HepG2 (cell line): Measurements from ENCODE around the gene LMAN2L. TPM values are rescaled to one million over a fixed set of nuclear protein-coding genes. Genes with fewer than 3 reads are reported as not detected.

Experiments used
- ATAC-seq: fragments of 200-7000 bp; cut with Tn5 transposase; 3 replicates; pipeline ENCODE4 v1.9.1; 2020; ENCODE audit warnings: mild to moderate bottlenecking, moderate library complexity
- BruUV-seq: library from RNA; stranded (reverse); fragments of 400-500 nt; replicated peaks from 2 replicates; lab custom pipeline; 2021; lab: Mats Ljungman, UMichigan
- CTCF ChIA-PET: fragments of 300-600 bp; formaldehyde crosslinking; extraction: SDS; loops from one replicate; lab custom pipeline; 2021; ENCODE audit warnings: low total read pairs, inconsistent platforms, low intra/inter-chr PET ratio; lab: Yijun Ruan, JAX
- POLR2A ChIA-PET: fragments of 350-600 bp; sonication (Branson Sonifier 250); formaldehyde crosslinking; loops from one replicate; lab custom pipeline; 2020; ENCODE audit warnings: antibody characterized with exemption, inconsistent platforms; lab: Yijun Ruan, JAX
- DNase-seq: peaks from one replicate; pipeline ENCODE4 v3.0.0-alpha.2; 2015; ENCODE audit warnings: low spot score
- FAIRE-seq: peaks from 3 replicates; lab custom pipeline; 2011; peaks lifted over from hg19 to GRCh38; lab: Jason Lieb, UNC
- H2AFZ ChIP-seq: one replicate; pipeline ENCODE4 v1.6.1; 2011; ENCODE audit warnings: low read length, inconsistent platforms
- H3K27ac ChIP-seq: fragments of 300-600 bp; 3 replicates; pipeline ENCODE4 v1.8.0; 2011; ENCODE audit warnings: mixed run types, mild to moderate bottlenecking, mixed read lengths, low read length, inconsistent platforms; ENCODE audit not compliant: insufficient read depth; ENCODE audit errors: extremely low read length
- H3K27me3 ChIP-seq, 2 experiments: fragments of 200-600 bp in 1 of 2; 2 replicates in 1 of 2; 3 replicates in 1 of 2; pipeline versions ENCODE4 v1.6.0 to v1.8.0; 2011; ENCODE audit warnings: low read length in 2 of 2, mild to moderate bottlenecking in 2 of 2, moderate library complexity in 2 of 2, inconsistent platforms in 1 of 2; ENCODE audit not compliant: insufficient read depth in 2 of 2, control insufficient read depth in 1 of 2
- H3K36me3 ChIP-seq, 2 experiments: fragments of 200-600 bp in 1 of 2; replicated peaks in 1 of 2; 2 replicates in 1 of 2; 3 replicates in 1 of 2; pipeline versions ENCODE4 v1.5.1 to v1.8.0; 2011; ENCODE audit warnings: low read length in 2 of 2, inconsistent platforms in 1 of 2; ENCODE audit not compliant: insufficient read depth in 2 of 2, control insufficient read depth in 1 of 2
- H3K4me1 ChIP-seq: 2 replicates; pipeline ENCODE4 v1.5.1; 2012; ENCODE audit warnings: low read length, inconsistent platforms; ENCODE audit not compliant: insufficient read depth
- H3K4me2 ChIP-seq: 2 replicates; pipeline ENCODE4 v1.6.0; 2011; ENCODE audit warnings: low read depth, low read length, inconsistent platforms
- H3K4me3 ChIP-seq, 3 experiments: fragments of 200-600 bp in 1 of 3; sonication (generic), shearing (Covaris generic) in 1 of 3; replicated peaks in 1 of 3; 2 replicates each; pipeline ENCODE4 v1.5.1; 2011 to 2016; ENCODE audit warnings: low read length in 3 of 3, inconsistent platforms in 2 of 3, low read depth in 2 of 3, mild to moderate bottlenecking in 2 of 3, control low read depth in 1 of 3, mixed read lengths in 1 of 3; ENCODE audit not compliant: insufficient read depth in 1 of 3
- H3K79me2 ChIP-seq: one replicate; pipeline ENCODE4 v1.6.1; 2011; ENCODE audit warnings: low read length, inconsistent platforms; ENCODE audit not compliant: insufficient read depth
- H3K9ac ChIP-seq: 2 replicates; pipeline ENCODE4 v1.6.0; 2011; ENCODE audit warnings: mild to moderate bottlenecking, low read depth, low read length, inconsistent platforms; ENCODE audit not compliant: insufficient read depth
- H3K9me3 ChIP-seq: 2 replicates; pipeline ENCODE4 v1.5.1; 2012; ENCODE audit warnings: mild to moderate bottlenecking, low read length
- H4K20me1 ChIP-seq: 2 replicates; pipeline ENCODE4 v1.6.0; 2011; ENCODE audit warnings: inconsistent platforms, mild to moderate bottlenecking, low read length, moderate library complexity; ENCODE audit not compliant: insufficient read depth
- ASH2L ChIP-seq: fragments of 300-600, 200-600 bp; sonication (generic); IDR thresholded peaks from 2 replicates; pipeline ENCODE4 v1.7.0; 2017; ENCODE audit warnings: low read depth, mild to moderate bottlenecking, moderate library complexity, mixed read lengths, low read length; ENCODE audit not compliant: insufficient read length
- HDAC1 ChIP-seq: sonication (generic); formaldehyde crosslinking; IDR thresholded peaks from 2 replicates; pipeline ENCODE4 v1.5.1; 2020; ENCODE audit warnings: mild to moderate bottlenecking, missing genetic modification reagents
- ISL2 ChIP-seq: sonication (generic); formaldehyde crosslinking; IDR thresholded peaks from 2 replicates; pipeline ENCODE4 v1.5.0; 2020; ENCODE audit warnings: missing genetic modification reagents
- SOX5 ChIP-seq: IDR thresholded peaks from 2 replicates; pipeline ENCODE4 v1.6.1; 2016; ENCODE audit warnings: borderline replicate concordance
- TOPORS ChIP-seq: sonication (generic); formaldehyde crosslinking; IDR thresholded peaks from 2 replicates; pipeline ENCODE4 v1.8.0; 2023; ENCODE audit warnings: mild to moderate bottlenecking, missing genetic modification reagents
- ZBTB33 ChIP-seq: sonication (generic); formaldehyde crosslinking; IDR thresholded peaks from 2 replicates; pipeline ENCODE4 v1.4.0; 2020; ENCODE audit warnings: missing genetic modification reagents
- ZNF234 ChIP-seq: sonication (generic); formaldehyde crosslinking; conservative IDR thresholded peaks from 2 replicates; pipeline ENCODE4 v1.5.1; 2020; ENCODE audit warnings: mild to moderate bottlenecking, missing genetic modification reagents
- ZNF354B ChIP-seq: sonication (generic); formaldehyde crosslinking; IDR thresholded peaks from 2 replicates; pipeline ENCODE4 v1.8.0; 2022; ENCODE audit warnings: mild to moderate bottlenecking, missing genetic modification reagents
- ZNF451 ChIP-seq: sonication (generic); formaldehyde crosslinking; IDR thresholded peaks from 2 replicates; pipeline ENCODE4 v1.5.0; 2020; ENCODE audit warnings: mild to moderate bottlenecking, missing genetic modification reagents
- ZNF839 ChIP-seq: sonication (generic); formaldehyde crosslinking; IDR thresholded peaks from 2 replicates; pipeline ENCODE4 v1.4.0; 2020; ENCODE audit warnings: missing genetic modification reagents, mild to moderate bottlenecking, borderline replicate concordance
- ZXDC ChIP-seq: sonication (generic); formaldehyde crosslinking; IDR thresholded peaks from 2 replicates; pipeline ENCODE4 v1.5.0; 2020; ENCODE audit warnings: mild to moderate bottlenecking, missing genetic modification reagents
- WGBS: methylation state at CpG from one replicate; pipeline ENCODE4 v1.1.6; 2017; ENCODE audit warnings: low lambda C conversion rate; 5-methylcytosine and 5-hydroxymethylcytosine counted together
- in situ Hi-C: cut with HindIII; loops from 2 replicates; pipeline ENCODE4 v1.10.0; 2017; ENCODE audit warnings: low pct_unique_long_range_greater_than_20kb; ENCODE audit not compliant: extremely low pct_ligation_motif_present
- intact Hi-C: fragments of 100-400 bp; cut with micrococcal nuclease; formaldehyde crosslinking; loops from one replicate; pipeline ENCODE4 v1.10.0; 2022; ENCODE audit not compliant: unreplicated experiment
- polyA plus RNA-seq, 8 experiments: library from polyadenylated mRNA; depleted of rRNA in 3 of 8; stranded (reverse) in 7 of 8; unstranded in 1 of 8; fragments of >200 nt; fragmentation: Illumina TruSeq in 4 of 8; extraction: Trizol in 4 of 8; gene quantifications; 2 replicates each; pipeline versions ENCODE4 v1.2.1 to v1.2.3, GENCODE V29; 2011 to 2016; ENCODE audit warnings: low read depth in 4 of 8, missing spikeins in 1 of 8, mixed read lengths in 1 of 8; ENCODE audit not compliant: insufficient read depth in 1 of 8
- total RNA-seq, 5 experiments: library from RNA; depleted of rRNA; stranded (reverse); fragments of >200 nt; fragmentation: Illumina TruSeq; extraction: Trizol; gene quantifications; 2 replicates each; pipeline ENCODE4 v1.2.3, GENCODE V29; 2016; ENCODE audit warnings: low read depth in 1 of 5
- TF ChIP-seq, protein P1 (sequence below): IDR thresholded peaks from 2 replicates; pipeline ENCODE4 v1.6.1; 2016
- TF ChIP-seq, protein P2 (sequence below): sonication (generic); formaldehyde crosslinking; IDR thresholded peaks from 2 replicates; pipeline ENCODE4 v1.4.0; 2020; ENCODE audit warnings: low read depth, mild to moderate bottlenecking, missing genetic modification reagents

The LMAN2L gene
- total and polyA plus RNA-seq, 2 of the 13 experiments (the other 11 are each of a cell fraction or from before 2014, with no cell fraction given): 39.1 to 57.9 TPM

- no peak for TF ChIP-seq ZNF234 (CRISPR knock-in tag)
- TF ChIP-seq ISL2: no peak
- TF ChIP-seq, protein P1, sequence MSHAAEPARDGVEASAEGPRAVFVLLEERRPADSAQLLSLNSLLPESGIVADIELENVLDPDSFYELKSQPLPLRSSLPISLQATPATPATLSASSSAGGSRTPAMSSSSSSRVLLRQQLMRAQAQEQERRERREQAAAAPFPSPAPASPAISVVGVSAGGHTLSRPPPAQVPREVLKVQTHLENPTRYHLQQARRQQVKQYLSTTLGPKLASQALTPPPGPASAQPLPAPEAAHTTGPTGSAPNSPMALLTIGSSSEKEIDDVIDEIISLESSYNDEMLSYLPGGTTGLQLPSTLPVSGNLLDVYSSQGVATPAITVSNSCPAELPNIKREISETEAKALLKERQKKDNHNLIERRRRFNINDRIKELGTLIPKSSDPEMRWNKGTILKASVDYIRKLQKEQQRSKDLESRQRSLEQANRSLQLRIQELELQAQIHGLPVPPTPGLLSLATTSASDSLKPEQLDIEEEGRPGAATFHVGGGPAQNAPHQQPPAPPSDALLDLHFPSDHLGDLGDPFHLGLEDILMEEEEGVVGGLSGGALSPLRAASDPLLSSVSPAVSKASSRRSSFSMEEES (CRISPR knock-in tag): no peak
- TF ChIP-seq ASH2L: peak; percentile 26
- 0 out of 2 replicates have a peak, but pooled peaks have one; percentile 31 for TF ChIP-seq ZNF354B (CRISPR knock-in tag)
- no peak for TF ChIP-seq ZNF451
Observed at GRCh38 chr2:96763511-96764252, 23.8 kb upstream of the LMAN2L start (continued).

GRCh38 chr2:96762529-96763311, 22.9 kb upstream of the LMAN2L start:
- Histone ChIP-seq H3K9me3 (no peaks in the 10 kb centered on the region), H3K4me2 (peak overlapping the region; percentile 100), H2AFZ (no peak overlapping the region), H4K20me1 (no peaks in the 10 kb centered on the region; the same call in 1 of the 2 replicates), H3K4me1 (peaks cover 84% of the 10 kb centered on the region), H3K4me3 (peak overlapping the region; percentile 59 to 94 (median 77)), H3K79me2 (peaks cover 25% of the 10 kb centered on the region), H3K9ac (peak overlapping the region; percentile 53), H3K27me3 (peaks cover 0 to 7% of the 10 kb centered on the region in 2 experiments; a peak in 2 of 5 replicates), H3K36me3 (no peaks in the 10 kb centered on the region; a peak in 1 of 5 replicates), H3K27ac (peak overlapping the region; percentile 1)
- BruUV-seq: TSS peak; percentile 60
- FAIRE-seq (peak; percentile 4), DNase-seq (no peak), ATAC-seq (no peak)
- WGBS: 25% methylated on average over 14 of the region's 15 CpGs
- POLR2A ChIA-PET: interaction anchor here (0.8 to 2.7 kb wide), 7 partner anchors 24 to 213 kb away, joined by 3 to 14 read pairs (median 5); partner anchors contain the start of genes ANKRD39 and CNNM3
- intact Hi-C loops: loop anchor here (1.0 to 10.0 kb wide), 6 partner anchors 55 to 225 kb away; partner anchors contain the start of genes ARID5A and CNNM3
- CTCF ChIA-PET: interaction anchor here (1.4 kb wide), 1 partner anchor 39 kb away, joined by 3 read pairs; no protein-coding TSS in a partner anchor
- in situ Hi-C loops: no loop called here
- TF ChIP-seq, protein P2, sequence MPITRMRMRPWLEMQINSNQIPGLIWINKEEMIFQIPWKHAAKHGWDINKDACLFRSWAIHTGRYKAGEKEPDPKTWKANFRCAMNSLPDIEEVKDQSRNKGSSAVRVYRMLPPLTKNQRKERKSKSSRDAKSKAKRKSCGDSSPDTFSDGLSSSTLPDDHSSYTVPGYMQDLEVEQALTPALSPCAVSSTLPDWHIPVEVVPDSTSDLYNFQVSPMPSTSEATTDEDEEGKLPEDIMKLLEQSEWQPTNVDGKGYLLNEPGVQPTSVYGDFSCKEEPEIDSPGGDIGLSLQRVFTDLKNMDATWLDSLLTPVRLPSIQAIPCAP (CRISPR knock-in tag): no peak
- TF ChIP-seq SOX5 (CRISPR knock-in tag): no peak
- TF ChIP-seq HDAC1: 0 out of 2 replicates have a peak, but pooled peaks have one; percentile 3
- TF ChIP-seq TOPORS (CRISPR knock-in tag): no peak
- 0 out of 2 replicates have a peak, but pooled peaks have one; percentile 20 for TF ChIP-seq ZNF839
- 0 out of 2 replicates have a peak, but pooled peaks have one; percentile 43 for TF ChIP-seq ZXDC
- TF ChIP-seq ZBTB33 (CRISPR knock-in tag): peak; percentile 30; the same call in 1 of the 2 replicates
